HEK293 (cell line): ENCODE data around the gene LTN1.

Experiments
- ZNF302 ChIP-seq: fragments of 450-650 bp; formaldehyde crosslinking; IDR thresholded peaks from 2 replicates; pipeline ENCODE4 v1.5.1; 2016; ENCODE audit warnings: missing biosample characterization, missing genetic modification characterization, low read depth
- TF ChIP-seq, protein P1 (sequence below): fragments of 450-650 bp; formaldehyde crosslinking; IDR thresholded peaks from 2 replicates; pipeline ENCODE4 v1.5.1; 2016; ENCODE audit warnings: missing biosample characterization, missing genetic modification characterization

DNA sequence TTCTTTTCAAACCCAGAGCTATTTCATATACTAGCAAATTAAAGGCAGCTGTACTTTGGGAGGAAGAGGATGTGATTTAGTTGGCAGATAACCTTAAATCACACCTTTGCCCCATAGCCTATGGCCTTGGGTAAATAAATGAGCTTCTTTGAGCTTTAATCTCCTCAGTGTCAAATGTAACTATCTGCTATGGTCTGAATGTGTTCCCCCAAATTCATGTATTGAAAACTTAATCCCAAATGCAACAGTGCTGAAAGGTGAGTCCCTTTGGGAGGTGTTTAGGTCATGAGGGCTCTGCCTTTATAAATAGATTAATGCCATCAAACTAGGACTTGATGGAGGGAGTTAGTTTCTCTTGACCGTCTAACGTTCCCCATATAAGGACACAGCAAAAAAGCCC is 85.8 kb downstream of the LTN1 start:
- TF ChIP-seq ZNF302 (tag by site-specific recombination), result no peak
- TF ChIP-seq, protein P1, sequence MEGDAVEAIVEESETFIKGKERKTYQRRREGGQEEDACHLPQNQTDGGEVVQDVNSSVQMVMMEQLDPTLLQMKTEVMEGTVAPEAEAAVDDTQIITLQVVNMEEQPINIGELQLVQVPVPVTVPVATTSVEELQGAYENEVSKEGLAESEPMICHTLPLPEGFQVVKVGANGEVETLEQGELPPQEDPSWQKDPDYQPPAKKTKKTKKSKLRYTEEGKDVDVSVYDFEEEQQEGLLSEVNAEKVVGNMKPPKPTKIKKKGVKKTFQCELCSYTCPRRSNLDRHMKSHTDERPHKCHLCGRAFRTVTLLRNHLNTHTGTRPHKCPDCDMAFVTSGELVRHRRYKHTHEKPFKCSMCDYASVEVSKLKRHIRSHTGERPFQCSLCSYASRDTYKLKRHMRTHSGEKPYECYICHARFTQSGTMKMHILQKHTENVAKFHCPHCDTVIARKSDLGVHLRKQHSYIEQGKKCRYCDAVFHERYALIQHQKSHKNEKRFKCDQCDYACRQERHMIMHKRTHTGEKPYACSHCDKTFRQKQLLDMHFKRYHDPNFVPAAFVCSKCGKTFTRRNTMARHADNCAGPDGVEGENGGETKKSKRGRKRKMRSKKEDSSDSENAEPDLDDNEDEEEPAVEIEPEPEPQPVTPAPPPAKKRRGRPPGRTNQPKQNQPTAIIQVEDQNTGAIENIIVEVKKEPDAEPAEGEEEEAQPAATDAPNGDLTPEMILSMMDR (tag by site-specific recombination), result no peak
